Activated T-helper 2 cell treated with anti-CD3 and anti-CD28 coated beads, Interferon-gamma antibody, Interleukin-2, Interleukin-4, amounts not matched to agents 10 μg/mL and 5 μg/mL and 100 μg/mL, durations not matched to agents 14 hours and 24 hours and 36 hours (primary cell): Measurements from ENCODE around the gene H19. TPM values are rescaled to one million over a fixed set of nuclear protein-coding genes. Genes with fewer than 3 reads are reported as not detected.

Source experiments
- DNase-seq: peaks from one replicate; pipeline ENCODE4 v3.0.0; 2021; ENCODE audit warnings: low spot score
- H3K27ac Mint-ChIP-seq: one replicate; pipeline ENCODE4 v1.8.0; 2021; ENCODE audit warnings: mixed read lengths
- H3K27me3 Mint-ChIP-seq: one replicate; pipeline ENCODE4 v1.8.0; 2021; ENCODE audit warnings: low read depth, mixed read lengths
- H3K36me3 Mint-ChIP-seq: one replicate; pipeline ENCODE4 v1.8.0; 2021; ENCODE audit warnings: low read depth, mixed read lengths
- H3K4me1 Mint-ChIP-seq: one replicate; pipeline ENCODE4 v1.8.0; 2021; ENCODE audit warnings: low read depth, mixed read lengths
- H3K4me3 Mint-ChIP-seq: one replicate; pipeline ENCODE4 v1.8.0; 2021; ENCODE audit warnings: low read depth, mild to moderate bottlenecking, moderate library complexity, mixed read lengths
- H3K9me3 Mint-ChIP-seq: one replicate; pipeline ENCODE4 v1.8.0; 2021; ENCODE audit warnings: mixed read lengths
- intact Hi-C: fragments of 100-400 bp; cut with micrococcal nuclease; formaldehyde crosslinking; loops from one replicate; pipeline ENCODE4 v1.15.1; 2023
- total RNA-seq: library from RNA; stranded (reverse); gene quantifications from 2 replicates; pipeline ENCODE4 v1.2.3, GENCODE V29; 2022

Gene H19
- total RNA-seq, 1 donor from 2014 or later = not detected

- Mint-ChIP-seq H3K4me1 (no peaks in the 10 kb centered on the region), H3K27ac (no peak overlapping the region), H3K4me3 (no peak overlapping the region), H3K27me3 (no peaks in the 10 kb centered on the region), H3K36me3 (no peaks in the 10 kb centered on the region), H3K9me3 (no peaks in the 10 kb centered on the region)
- intact Hi-C loops = no loop called here
- no peak for DNase-seq
Observed at GRCh38 chr11:1998861-1999260, 1.2 kb upstream of the H19 start.

- H3K36me3 Mint-ChIP-seq = no peaks in the 10 kb centered on the region
- intact Hi-C loops = no loop called here
- no peak for DNase-seq
- H3K4me3 Mint-ChIP-seq = no peak overlapping the region
- H3K9me3 Mint-ChIP-seq = no peaks in the 10 kb centered on the region
- no peaks in the 10 kb centered on the region for H3K27me3 Mint-ChIP-seq
- H3K27ac Mint-ChIP-seq = no peak overlapping the region
- H3K4me1 Mint-ChIP-seq = no peaks in the 10 kb centered on the region
Observed at GRCh38 chr11:1998290-1998689, 648 bp upstream of the H19 start.

GRCh38 chr11:1994121-1994520 is 3.5 kb downstream of the H19 start:
- DNase-seq = no peak
- H3K27ac Mint-ChIP-seq = no peak overlapping the region
- no peaks in the 10 kb centered on the region for H3K9me3 Mint-ChIP-seq
- H3K4me3 Mint-ChIP-seq = no peak overlapping the region
- intact Hi-C loops = no loop called here
- no peaks in the 10 kb centered on the region for H3K4me1 Mint-ChIP-seq
- no peaks in the 10 kb centered on the region for H3K36me3 Mint-ChIP-seq
- H3K27me3 Mint-ChIP-seq = no peaks in the 10 kb centered on the region

- DNase-seq = no peak
- intact Hi-C loops = no loop called here
- H3K4me1 Mint-ChIP-seq = no peaks in the 10 kb centered on the region
- no peak overlapping the region for H3K4me3 Mint-ChIP-seq
- H3K9me3 Mint-ChIP-seq = no peaks in the 10 kb centered on the region
- H3K36me3 Mint-ChIP-seq = no peaks in the 10 kb centered on the region
- no peaks in the 10 kb centered on the region for H3K27me3 Mint-ChIP-seq
- H3K27ac Mint-ChIP-seq = no peak overlapping the region
Observed at GRCh38 chr11:1992111-1992510, 5.5 kb downstream of the H19 start.

GRCh38 chr11:1990872-1991578 is 6.6 kb downstream of the H19 start:
- no peak overlapping the region for H3K27ac Mint-ChIP-seq
- no peaks in the 10 kb centered on the region for H3K9me3 Mint-ChIP-seq
- no peaks in the 10 kb centered on the region for H3K27me3 Mint-ChIP-seq
- DNase-seq = no peak
- H3K4me1 Mint-ChIP-seq = no peaks in the 10 kb centered on the region
- no peaks in the 10 kb centered on the region for H3K36me3 Mint-ChIP-seq
- no peak overlapping the region for H3K4me3 Mint-ChIP-seq
- intact Hi-C loops = no loop called here

GRCh38 chr11:1989953-1990352 is 7.7 kb downstream of the H19 start:
- Mint-ChIP-seq H3K9me3 (no peaks in the 10 kb centered on the region), H3K27me3 (no peaks in the 10 kb centered on the region)
- intact Hi-C loops = no loop called here

GRCh38 chr11:1988667-1989317 is 8.8 kb downstream of the H19 start:
- Mint-ChIP-seq H3K4me1 (no peaks in the 10 kb centered on the region), H3K27me3 (no peaks in the 10 kb centered on the region), H3K9me3 (no peaks in the 10 kb centered on the region), H3K36me3 (no peaks in the 10 kb centered on the region), H3K4me3 (no peak overlapping the region), H3K27ac (no peak overlapping the region)
- no peak for DNase-seq
- intact Hi-C loops = no loop called here

More at GRCh38 chr11:1989953-1990352, 7.7 kb downstream of the H19 start:
- H3K36me3 Mint-ChIP-seq = no peaks in the 10 kb centered on the region
- no peak overlapping the region for H3K4me3 Mint-ChIP-seq
- no peak overlapping the region for H3K27ac Mint-ChIP-seq
- H3K4me1 Mint-ChIP-seq = no peaks in the 10 kb centered on the region
- DNase-seq = no peak

GRCh38 chr11:1988174-1988573 is 9.5 kb downstream of the H19 start:
- no peaks in the 10 kb centered on the region for H3K27me3 Mint-ChIP-seq
- DNase-seq = no peak
- intact Hi-C loops = no loop called here
- no peaks in the 10 kb centered on the region for H3K9me3 Mint-ChIP-seq
- H3K27ac Mint-ChIP-seq = no peak overlapping the region
- no peaks in the 10 kb centered on the region for H3K36me3 Mint-ChIP-seq
- no peak overlapping the region for H3K4me3 Mint-ChIP-seq
- H3K4me1 Mint-ChIP-seq = no peaks in the 10 kb centered on the region

- H3K27ac Mint-ChIP-seq = no peak overlapping the region
- no peak overlapping the region for H3K4me3 Mint-ChIP-seq
- H3K4me1 Mint-ChIP-seq = no peaks in the 10 kb centered on the region
- no peaks in the 10 kb centered on the region for H3K9me3 Mint-ChIP-seq
- H3K27me3 Mint-ChIP-seq = no peaks in the 10 kb centered on the region
- DNase-seq = no peak
- H3K36me3 Mint-ChIP-seq = no peaks in the 10 kb centered on the region
- intact Hi-C loops = no loop called here
Observed at GRCh38 chr11:1987024-1987423, 10.6 kb downstream of the H19 start.

GRCh38 chr11:1983601-1983961 is 14.1 kb downstream of the H19 start:
- Mint-ChIP-seq H3K4me3 (no peak overlapping the region), H3K4me1 (no peaks in the 10 kb centered on the region), H3K36me3 (no peaks in the 10 kb centered on the region), H3K27me3 (no peaks in the 10 kb centered on the region), H3K9me3 (no peaks in the 10 kb centered on the region), H3K27ac (no peak overlapping the region)
- DNase-seq = no peak
- intact Hi-C loops = no loop called here

GRCh38 chr11:1982873-1983600 is 14.6 kb downstream of the H19 start:
- H3K27ac Mint-ChIP-seq = no peak overlapping the region
- H3K4me3 Mint-ChIP-seq = no peak overlapping the region
- H3K9me3 Mint-ChIP-seq = no peaks in the 10 kb centered on the region
- H3K27me3 Mint-ChIP-seq = no peaks in the 10 kb centered on the region
- DNase-seq = no peak
- intact Hi-C loops = no loop called here
- H3K36me3 Mint-ChIP-seq = no peaks in the 10 kb centered on the region
- H3K4me1 Mint-ChIP-seq = no peaks in the 10 kb centered on the region

GRCh38 chr11:1979607-1980006 is 18.0 kb downstream of the H19 start:
- intact Hi-C loops = no loop called here
- Mint-ChIP-seq H3K4me3 (no peak overlapping the region), H3K27me3 (no peaks in the 10 kb centered on the region), H3K4me1 (no peaks in the 10 kb centered on the region), H3K27ac (no peak overlapping the region), H3K36me3 (no peaks in the 10 kb centered on the region), H3K9me3 (no peaks in the 10 kb centered on the region)
- no peak for DNase-seq

- Mint-ChIP-seq H3K9me3 (no peaks in the 10 kb centered on the region), H3K27ac (no peak overlapping the region), H3K36me3 (no peaks in the 10 kb centered on the region), H3K4me3 (no peak overlapping the region), H3K27me3 (no peaks in the 10 kb centered on the region), H3K4me1 (no peaks in the 10 kb centered on the region)
- DNase-seq = no peak
- intact Hi-C loops = no loop called here
Observed at GRCh38 chr11:1978720-1979473, 18.7 kb downstream of the H19 start.
